ENCODE measurements around the gene RAVER1.

The RAVER1 gene

GRCh38 chr19:10365518-10365917 lies 32.2 kb upstream of the RAVER1 start:
- H3K27ac ChIP-seq (ENCODE audit: low read length) = no peak overlapping the region
- H3K4me3 ChIP-seq (ENCODE audit: low read length in 2 of 2) = no peak overlapping the region
- H3K9me3 ChIP-seq (ENCODE audit: control insufficient read depth in 2 of 2, low read length in 2 of 2) = no peaks in the 10 kb centered on the region
- H3K4me1 ChIP-seq (ENCODE audit: control insufficient read depth, insufficient read depth, low read length) = no peaks in the 10 kb centered on the region
- H3K9ac ChIP-seq (ENCODE audit: low read length in 2 of 2) = no peak overlapping the region
- no peaks in the 10 kb centered on the region for H3K27me3 ChIP-seq (ENCODE audit: control insufficient read depth in 1 of 2, insufficient read depth in 2 of 2, low read length in 2 of 2)
- H3K36me3 ChIP-seq (ENCODE audit: control insufficient read depth in 2 of 2, insufficient read depth in 2 of 2, low read length in 2 of 2) = peaks cover 30 to 52% of the 10 kb centered on the region in 2 donors

GRCh38 chr19:10364644-10365043 lies 31.3 kb upstream of the RAVER1 start:
- H3K4me3 ChIP-seq (ENCODE audit: low read length in 2 of 2) = no peak overlapping the region
- no peaks in the 10 kb centered on the region for H3K9me3 ChIP-seq (ENCODE audit: control insufficient read depth in 2 of 2, low read length in 2 of 2)
- peaks cover 30 to 52% of the 10 kb centered on the region in 2 donors for H3K36me3 ChIP-seq (ENCODE audit: control insufficient read depth in 2 of 2, insufficient read depth in 2 of 2, low read length in 2 of 2)
- no peaks in the 10 kb centered on the region for H3K27me3 ChIP-seq (ENCODE audit: control insufficient read depth in 1 of 2, insufficient read depth in 2 of 2, low read length in 2 of 2)
- no peak overlapping the region for H3K27ac ChIP-seq (ENCODE audit: low read length)
- H3K4me1 ChIP-seq (ENCODE audit: control insufficient read depth, insufficient read depth, low read length) = no peaks in the 10 kb centered on the region
- H3K9ac ChIP-seq (ENCODE audit: low read length in 2 of 2) = no peak overlapping the region

GRCh38 chr19:10363789-10364281 lies 30.5 kb upstream of the RAVER1 start:
- no peak overlapping the region for H3K4me3 ChIP-seq (ENCODE audit: low read length in 2 of 2)
- no peak overlapping the region for H3K27ac ChIP-seq (ENCODE audit: low read length)
- H3K9me3 ChIP-seq (ENCODE audit: control insufficient read depth in 2 of 2, low read length in 2 of 2) = no peaks in the 10 kb centered on the region
- no peak overlapping the region for H3K9ac ChIP-seq (ENCODE audit: low read length in 2 of 2)
- H3K36me3 ChIP-seq (ENCODE audit: control insufficient read depth in 2 of 2, insufficient read depth in 2 of 2, low read length in 2 of 2) = peaks cover 30 to 50% of the 10 kb centered on the region in 2 donors
- no peaks in the 10 kb centered on the region for H3K27me3 ChIP-seq (ENCODE audit: control insufficient read depth in 1 of 2, insufficient read depth in 2 of 2, low read length in 2 of 2)
- no peaks in the 10 kb centered on the region for H3K4me1 ChIP-seq (ENCODE audit: control insufficient read depth, insufficient read depth, low read length)

GRCh38 chr19:10362259-10362658 lies 28.9 kb upstream of the RAVER1 start:
- Histone ChIP-seq H3K4me1 (ENCODE audit: control insufficient read depth, insufficient read depth, low read length) (no peaks in the 10 kb centered on the region), H3K9ac (ENCODE audit: low read length in 2 of 2) (no peak overlapping the region), H3K36me3 (ENCODE audit: control insufficient read depth in 2 of 2, insufficient read depth in 2 of 2, low read length in 2 of 2) (peaks cover 23 to 46% of the 10 kb centered on the region in 2 donors), H3K27ac (ENCODE audit: low read length) (no peak overlapping the region), H3K9me3 (ENCODE audit: control insufficient read depth in 2 of 2, low read length in 2 of 2) (no peaks in the 10 kb centered on the region), H3K27me3 (ENCODE audit: control insufficient read depth in 1 of 2, insufficient read depth in 2 of 2, low read length in 2 of 2) (no peaks in the 10 kb centered on the region), H3K4me3 (ENCODE audit: low read length in 2 of 2) (no peak overlapping the region)

GRCh38 chr19:10361569-10362011 lies 28.3 kb upstream of the RAVER1 start:
- H3K9me3 ChIP-seq (ENCODE audit: control insufficient read depth in 2 of 2, low read length in 2 of 2) = no peaks in the 10 kb centered on the region
- no peaks in the 10 kb centered on the region for H3K27me3 ChIP-seq (ENCODE audit: control insufficient read depth in 1 of 2, insufficient read depth in 2 of 2, low read length in 2 of 2)
- no peak overlapping the region for H3K4me3 ChIP-seq (ENCODE audit: low read length in 2 of 2)
- H3K9ac ChIP-seq (ENCODE audit: low read length in 2 of 2) = no peak overlapping the region
- no peak overlapping the region for H3K27ac ChIP-seq (ENCODE audit: low read length)
- H3K36me3 ChIP-seq (ENCODE audit: control insufficient read depth in 2 of 2, insufficient read depth in 2 of 2, low read length in 2 of 2) = peaks cover 20 to 43% of the 10 kb centered on the region in 2 donors
- H3K4me1 ChIP-seq (ENCODE audit: control insufficient read depth, insufficient read depth, low read length) = no peaks in the 10 kb centered on the region

- Histone ChIP-seq H3K9me3 (ENCODE audit: control insufficient read depth in 2 of 2, low read length in 2 of 2) (no peaks in the 10 kb centered on the region), H3K4me3 (ENCODE audit: low read length in 2 of 2) (no peak overlapping the region), H3K9ac (ENCODE audit: low read length in 2 of 2) (no peak overlapping the region), H3K36me3 (ENCODE audit: control insufficient read depth in 2 of 2, insufficient read depth in 2 of 2, low read length in 2 of 2) (peaks cover 11 to 24% of the 10 kb centered on the region in 2 donors), H3K27ac (ENCODE audit: low read length) (no peak overlapping the region), H3K4me1 (ENCODE audit: control insufficient read depth, insufficient read depth, low read length) (no peaks in the 10 kb centered on the region), H3K27me3 (ENCODE audit: control insufficient read depth in 1 of 2, insufficient read depth in 2 of 2, low read length in 2 of 2) (no peaks in the 10 kb centered on the region)
Measured at GRCh38 chr19:10356431-10356830, 23.1 kb upstream of the RAVER1 start.

GRCh38 chr19:10353793-10354391 lies 20.6 kb upstream of the RAVER1 start:
- Histone ChIP-seq H3K9ac (ENCODE audit: low read length in 2 of 2) (no peak overlapping the region), H3K27me3 (ENCODE audit: control insufficient read depth in 1 of 2, insufficient read depth in 2 of 2, low read length in 2 of 2) (no peaks in the 10 kb centered on the region), H3K27ac (ENCODE audit: low read length) (no peak overlapping the region), H3K36me3 (ENCODE audit: control insufficient read depth in 2 of 2, insufficient read depth in 2 of 2, low read length in 2 of 2) (peaks cover 13 to 28% of the 10 kb centered on the region in 2 donors), H3K9me3 (ENCODE audit: control insufficient read depth in 2 of 2, low read length in 2 of 2) (no peaks in the 10 kb centered on the region), H3K4me3 (ENCODE audit: low read length in 2 of 2) (no peak overlapping the region), H3K4me1 (ENCODE audit: control insufficient read depth, insufficient read depth, low read length) (no peaks in the 10 kb centered on the region)

- no peaks in the 10 kb centered on the region for H3K4me1 ChIP-seq (ENCODE audit: control insufficient read depth, insufficient read depth, low read length)
- no peak overlapping the region for H3K9ac ChIP-seq (ENCODE audit: low read length in 2 of 2)
- H3K9me3 ChIP-seq (ENCODE audit: control insufficient read depth in 2 of 2, low read length in 2 of 2) = no peaks in the 10 kb centered on the region
- H3K27me3 ChIP-seq (ENCODE audit: control insufficient read depth in 1 of 2, insufficient read depth in 2 of 2, low read length in 2 of 2) = no peaks in the 10 kb centered on the region
- no peak overlapping the region for H3K27ac ChIP-seq (ENCODE audit: low read length)
- peak overlapping the region in 1 of 2 donors; percentile 8 for H3K4me3 ChIP-seq (ENCODE audit: low read length in 2 of 2)
- H3K36me3 ChIP-seq (ENCODE audit: control insufficient read depth in 2 of 2, insufficient read depth in 2 of 2, low read length in 2 of 2) = peaks cover 13 to 27% of the 10 kb centered on the region in 2 donors
Measured at GRCh38 chr19:10352764-10353671, 19.7 kb upstream of the RAVER1 start.

- Histone ChIP-seq H3K27me3 (ENCODE audit: control insufficient read depth in 1 of 2, insufficient read depth in 2 of 2, low read length in 2 of 2) (no peaks in the 10 kb centered on the region), H3K36me3 (ENCODE audit: control insufficient read depth in 2 of 2, insufficient read depth in 2 of 2, low read length in 2 of 2) (peaks cover 7 to 12% of the 10 kb centered on the region in 2 donors), H3K4me3 (ENCODE audit: low read length in 2 of 2) (no peak overlapping the region), H3K4me1 (ENCODE audit: control insufficient read depth, insufficient read depth, low read length) (no peaks in the 10 kb centered on the region), H3K9me3 (ENCODE audit: control insufficient read depth in 2 of 2, low read length in 2 of 2) (no peaks in the 10 kb centered on the region), H3K9ac (ENCODE audit: low read length in 2 of 2) (no peak overlapping the region), H3K27ac (ENCODE audit: low read length) (no peak overlapping the region)
Measured at GRCh38 chr19:10346509-10346908, 13.2 kb upstream of the RAVER1 start.

- H3K36me3 ChIP-seq (ENCODE audit: control insufficient read depth in 2 of 2, insufficient read depth in 2 of 2, low read length in 2 of 2) = peaks cover 0 to under 1% of the 10 kb centered on the region in 2 donors
- no peak overlapping the region for H3K9ac ChIP-seq (ENCODE audit: low read length in 2 of 2)
- no peak overlapping the region for H3K4me3 ChIP-seq (ENCODE audit: low read length in 2 of 2)
- no peak overlapping the region for H3K27ac ChIP-seq (ENCODE audit: low read length)
- no peaks in the 10 kb centered on the region for H3K4me1 ChIP-seq (ENCODE audit: control insufficient read depth, insufficient read depth, low read length)
- no peaks in the 10 kb centered on the region for H3K27me3 ChIP-seq (ENCODE audit: control insufficient read depth in 1 of 2, insufficient read depth in 2 of 2, low read length in 2 of 2)
- H3K9me3 ChIP-seq (ENCODE audit: control insufficient read depth in 2 of 2, low read length in 2 of 2) = no peaks in the 10 kb centered on the region
Measured at GRCh38 chr19:10344780-10345179, 11.5 kb upstream of the RAVER1 start.

Data from stomach smooth muscle (tissue), 2 donors.